Measurements from ENCODE around the gene IDUA. TPM values are rescaled to one million over a fixed set of nuclear protein-coding genes. Genes with fewer than 3 reads are reported as not detected.

The IDUA gene
- total and polyA plus RNA-seq, 8 donors: 8.8 to 278 (median 21.7) TPM

DNA sequence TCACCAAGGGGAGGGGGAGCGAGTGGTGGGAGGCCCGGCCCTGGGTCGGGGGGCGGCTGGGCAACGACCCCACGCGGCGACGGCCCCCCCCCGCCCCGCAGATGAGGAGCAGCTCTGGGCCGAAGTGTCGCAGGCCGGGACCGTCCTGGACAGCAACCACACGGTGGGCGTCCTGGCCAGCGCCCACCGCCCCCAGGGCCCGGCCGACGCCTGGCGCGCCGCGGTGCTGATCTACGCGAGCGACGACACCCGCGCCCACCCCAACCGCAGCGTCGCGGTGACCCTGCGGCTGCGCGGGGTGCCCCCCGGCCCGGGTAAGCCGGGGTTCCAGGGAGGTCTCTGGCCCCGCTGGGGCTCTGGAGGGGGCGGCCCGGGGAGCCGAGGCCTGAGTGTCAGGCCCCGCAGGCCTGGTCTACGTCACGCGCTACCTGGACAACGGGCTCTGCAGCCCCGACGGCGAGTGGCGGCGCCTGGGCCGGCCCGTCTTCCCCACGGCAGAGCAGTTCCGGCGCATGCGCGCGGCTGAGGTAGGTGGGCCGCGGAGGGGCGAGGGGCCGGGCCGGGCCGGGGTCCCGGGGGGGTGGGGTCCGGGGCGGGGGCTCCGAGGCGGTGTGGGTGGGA is 15.9 kb downstream of the IDUA start:
- Histone ChIP-seq H3K27me3 (peaks cover 26 to 97% (median 85%) of the 10 kb centered on the region in 3 donors), H3K36me3 (no peaks in the 10 kb centered on the region), H3K4me3 (peak overlapping the region in 3 of 4 donors; percentile 12 to 39 (median 20)), H3K27ac (no peak overlapping the region), H3K4me1 (peaks cover 21 to 30% (median 26%) of the 10 kb centered on the region in 4 donors), H3K9me3 (peaks cover 0 to 6% (median 0%) of the 10 kb centered on the region in 4 donors)
- TF ChIP-seq, protein P1, sequence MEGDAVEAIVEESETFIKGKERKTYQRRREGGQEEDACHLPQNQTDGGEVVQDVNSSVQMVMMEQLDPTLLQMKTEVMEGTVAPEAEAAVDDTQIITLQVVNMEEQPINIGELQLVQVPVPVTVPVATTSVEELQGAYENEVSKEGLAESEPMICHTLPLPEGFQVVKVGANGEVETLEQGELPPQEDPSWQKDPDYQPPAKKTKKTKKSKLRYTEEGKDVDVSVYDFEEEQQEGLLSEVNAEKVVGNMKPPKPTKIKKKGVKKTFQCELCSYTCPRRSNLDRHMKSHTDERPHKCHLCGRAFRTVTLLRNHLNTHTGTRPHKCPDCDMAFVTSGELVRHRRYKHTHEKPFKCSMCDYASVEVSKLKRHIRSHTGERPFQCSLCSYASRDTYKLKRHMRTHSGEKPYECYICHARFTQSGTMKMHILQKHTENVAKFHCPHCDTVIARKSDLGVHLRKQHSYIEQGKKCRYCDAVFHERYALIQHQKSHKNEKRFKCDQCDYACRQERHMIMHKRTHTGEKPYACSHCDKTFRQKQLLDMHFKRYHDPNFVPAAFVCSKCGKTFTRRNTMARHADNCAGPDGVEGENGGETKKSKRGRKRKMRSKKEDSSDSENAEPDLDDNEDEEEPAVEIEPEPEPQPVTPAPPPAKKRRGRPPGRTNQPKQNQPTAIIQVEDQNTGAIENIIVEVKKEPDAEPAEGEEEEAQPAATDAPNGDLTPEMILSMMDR (IDR thresholded peaks at IDR 0.05): no peak
- TF ChIP-seq POLR2A (IDR thresholded peaks at IDR 0.05) (no peak), POLR2AphosphoS5 (IDR thresholded peaks at IDR 0.05) (no peak), EP300 (IDR thresholded peaks at IDR 0.05) (no peak)
- no peak for DNase-seq
- 0 to 3% (median 3%) methylated on average over 1 to 75 of the region's 75 CpGs; no CpG with 5 or more reads in 1 of the 5 donors for WGBS, 5 donors
- intact Hi-C loops (cut with DNase I; ENCODE audit: low total_unique reads): no loop called here

DNA sequence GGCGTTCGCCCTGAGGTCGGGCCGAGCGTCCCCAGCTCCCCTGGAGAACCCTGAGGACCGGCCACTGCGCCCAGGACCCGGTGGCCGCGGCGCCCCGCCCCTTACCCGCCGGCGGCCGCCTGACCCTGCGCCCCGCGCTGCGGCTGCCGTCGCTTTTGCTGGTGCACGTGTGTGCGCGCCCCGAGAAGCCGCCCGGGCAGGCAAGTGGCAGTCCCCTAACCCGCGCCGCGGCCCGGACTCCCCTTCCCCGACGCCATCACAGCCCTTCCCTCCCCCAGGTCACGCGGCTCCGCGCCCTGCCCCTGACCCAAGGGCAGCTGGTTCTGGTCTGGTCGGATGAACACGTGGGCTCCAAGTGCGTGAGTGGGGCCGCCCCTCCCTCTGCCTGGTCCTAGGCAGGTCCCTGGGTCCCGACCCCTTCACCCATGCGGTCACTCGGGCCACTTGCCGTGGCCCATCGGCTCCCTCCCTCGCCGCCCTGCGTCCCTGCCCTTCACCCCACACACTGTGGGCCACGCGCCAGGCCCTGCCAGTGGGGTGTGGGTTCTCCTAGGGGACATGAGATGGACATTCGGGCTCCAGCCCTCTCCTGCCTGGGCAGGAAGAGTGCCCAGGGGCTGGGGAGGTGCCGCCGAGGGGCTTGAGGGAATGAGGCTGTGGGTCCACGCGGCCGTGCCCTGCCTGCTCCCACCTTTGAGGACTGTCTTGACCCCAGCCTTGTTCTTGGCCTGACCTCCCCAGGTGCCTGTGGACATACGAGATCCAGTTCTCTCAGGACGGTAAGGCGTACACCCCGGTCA is 16.6 kb downstream of the IDUA start:
- H3K27ac ChIP-seq: no peak overlapping the region
- peaks cover 17 to 22% (median 20%) of the 10 kb centered on the region in 4 donors for H3K4me1 ChIP-seq
- TF ChIP-seq, protein P1 (IDR thresholded peaks at IDR 0.05): no peak
- no peak for TF ChIP-seq EP300 (IDR thresholded peaks at IDR 0.05)
- no peak for TF ChIP-seq POLR2AphosphoS5 (IDR thresholded peaks at IDR 0.05)
- TF ChIP-seq POLR2A (IDR thresholded peaks at IDR 0.05): no peak
- DNase-seq: no peak
- H3K27me3 ChIP-seq: peaks cover 26 to 97% (median 83%) of the 10 kb centered on the region in 3 donors
- intact Hi-C loops (cut with DNase I; ENCODE audit: low total_unique reads): no loop called here
- no peaks in the 10 kb centered on the region for H3K36me3 ChIP-seq
- H3K9me3 ChIP-seq: peaks cover 0 to 6% (median 0%) of the 10 kb centered on the region in 4 donors
- WGBS, 5 donors: 25 to 41% (median 32%) methylated on average over 28 to 63 of the region's 63 CpGs
- H3K4me3 ChIP-seq: peak overlapping the region in 2 of 4 donors; percentile 20 to 39

DNA sequence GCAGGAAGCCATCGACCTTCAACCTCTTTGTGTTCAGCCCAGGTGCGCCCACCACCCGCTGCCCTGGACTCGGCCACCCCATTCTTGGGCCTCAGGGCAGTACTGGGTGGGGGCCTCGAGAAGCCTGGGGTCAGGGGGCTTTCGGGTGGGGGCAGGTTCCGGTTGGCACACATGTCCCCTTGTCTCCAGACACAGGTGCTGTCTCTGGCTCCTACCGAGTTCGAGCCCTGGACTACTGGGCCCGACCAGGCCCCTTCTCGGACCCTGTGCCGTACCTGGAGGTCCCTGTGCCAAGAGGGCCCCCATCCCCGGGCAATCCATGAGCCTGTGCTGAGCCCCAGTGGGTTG is 17.2 kb downstream of the IDUA start:
- Histone ChIP-seq H3K27me3 (peaks cover 26 to 96% (median 77%) of the 10 kb centered on the region in 3 donors), H3K9me3 (peaks cover 0 to 6% (median 0%) of the 10 kb centered on the region in 4 donors), H3K36me3 (no peaks in the 10 kb centered on the region), H3K27ac (no peak overlapping the region), H3K4me1 (peaks cover 23 to 28% (median 26%) of the 10 kb centered on the region in 4 donors), H3K4me3 (no peak overlapping the region)
- WGBS, 5 donors: 79 to 90% (median 86%) methylated on average over 9 to 13 of the region's 13 CpGs
- intact Hi-C loops (cut with DNase I; ENCODE audit: low total_unique reads): no loop called here
- TF ChIP-seq EP300 (IDR thresholded peaks at IDR 0.05): no peak
- TF ChIP-seq POLR2A (IDR thresholded peaks at IDR 0.05): no peak
- no peak for TF ChIP-seq POLR2AphosphoS5 (IDR thresholded peaks at IDR 0.05)
- TF ChIP-seq, protein P1 (IDR thresholded peaks at IDR 0.05): no peak
- DNase-seq: no peak

DNA sequence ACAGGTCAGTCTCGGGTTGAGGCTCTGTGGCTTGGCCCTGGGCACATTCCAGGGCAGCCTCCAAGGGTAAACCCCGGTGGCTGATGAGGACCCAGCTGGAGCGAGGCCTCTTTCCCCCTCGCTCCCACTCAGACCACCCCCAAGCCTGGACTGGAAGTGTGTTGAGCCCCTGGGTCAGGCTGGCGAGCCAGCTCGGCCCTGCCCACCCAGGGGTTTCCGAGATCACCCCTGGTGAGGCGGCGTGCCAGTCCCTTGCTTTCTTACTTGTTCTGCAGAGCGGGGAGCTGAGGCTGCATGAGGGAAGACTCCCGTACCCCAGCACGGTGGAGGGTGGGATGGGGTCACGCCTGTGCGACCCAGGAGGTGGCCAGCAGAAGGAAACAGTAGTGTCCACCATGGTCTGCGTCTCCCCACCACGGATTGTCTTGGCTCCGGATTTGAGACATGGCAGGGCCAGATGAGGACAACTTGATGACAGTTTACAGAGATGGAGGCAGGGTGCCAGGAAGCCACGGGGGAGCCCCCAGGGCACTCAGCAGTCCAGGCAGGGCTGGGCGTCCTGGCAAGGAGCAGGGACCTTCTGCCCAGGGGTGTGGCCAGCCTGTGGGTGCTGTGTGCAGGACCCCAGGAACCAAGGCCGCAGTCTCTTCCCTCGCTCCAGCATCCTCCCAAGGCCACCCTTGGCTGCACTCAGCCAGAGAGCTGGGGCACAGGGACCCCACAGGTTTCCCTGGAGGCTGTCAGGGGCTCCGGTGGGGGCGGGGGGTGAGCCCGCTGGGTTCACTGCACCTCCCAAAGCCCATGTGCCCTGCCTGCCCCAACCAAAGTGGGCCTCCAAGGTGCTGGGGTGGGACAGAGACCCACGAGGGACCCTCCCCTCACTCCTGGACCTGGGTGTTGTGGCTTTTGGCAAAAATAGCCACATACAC is 18.0 kb downstream of the IDUA start:
- intact Hi-C loops (cut with DNase I; ENCODE audit: low total_unique reads): no loop called here
- no peak for DNase-seq
- H3K36me3 ChIP-seq: no peaks in the 10 kb centered on the region
- H3K27me3 ChIP-seq: peaks cover 26 to 89% (median 74%) of the 10 kb centered on the region in 3 donors
- TF ChIP-seq POLR2AphosphoS5 (IDR thresholded peaks at IDR 0.05) (no peak), EP300 (IDR thresholded peaks at IDR 0.05) (no peak), POLR2A (IDR thresholded peaks at IDR 0.05) (no peak)
- TF ChIP-seq, protein P1 (IDR thresholded peaks at IDR 0.05): no peak
- no peak overlapping the region for H3K4me3 ChIP-seq
- 78 to 90% (median 80%) methylated on average over 12 to 25 of the region's 25 CpGs for WGBS, 5 donors
- no peak overlapping the region for H3K27ac ChIP-seq
- H3K9me3 ChIP-seq: peaks cover 0 to 6% (median 0%) of the 10 kb centered on the region in 4 donors
- peaks cover 23 to 31% (median 30%) of the 10 kb centered on the region in 4 donors for H3K4me1 ChIP-seq
